NCI-H748 (cell line): ENCODE data around the gene MYF6.
A peak's percentile ranks its signal among the peaks of the same experiment; 100 is the strongest.
"Not testable (repeated sequence)": the region's sequence is repeated elsewhere in the genome, so short reads cannot be mapped to it uniquely, and the experiment has no call there.

ENCODE experiments used
- DNase-seq: peaks from one replicate; lab custom pipeline; 2025; ENCODE audit not compliant: unreplicated experiment; lab: John Stamatoyannopoulos, UW

The MYF6 gene

GRCh38 chr12:80707126-80707829 is at the start of gene MYF6:
Gene MYF6, plus strand, starts transcription at chr12:80707634. Its CDS starts 86 bp downstream, at chr12:80707720.
- DNase-seq = no peak

- DNase-seq = no peak
Observed at GRCh38 chr12:80659512-80660063, 47.8 kb upstream of the MYF6 start.

DNA sequence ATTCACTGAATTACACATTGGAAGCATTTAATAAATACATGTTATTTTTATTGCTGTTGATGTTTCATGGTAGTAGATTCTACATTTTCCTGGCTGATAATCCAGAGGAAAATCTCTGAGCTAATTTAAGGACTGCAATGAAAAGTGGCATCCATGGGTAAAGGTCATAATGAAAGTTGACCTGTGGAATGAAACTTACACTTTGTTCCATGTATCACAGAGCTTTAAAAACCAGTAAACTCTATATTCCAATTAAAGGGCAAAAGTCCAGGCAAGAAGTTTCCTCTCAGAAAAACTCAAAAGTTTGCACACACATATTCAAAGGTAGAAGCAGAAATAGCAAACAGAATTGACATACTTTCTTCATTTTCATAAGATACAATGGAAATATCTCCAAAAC is 44.8 kb upstream of the MYF6 start:
- DNase-seq = no peak

DNA sequence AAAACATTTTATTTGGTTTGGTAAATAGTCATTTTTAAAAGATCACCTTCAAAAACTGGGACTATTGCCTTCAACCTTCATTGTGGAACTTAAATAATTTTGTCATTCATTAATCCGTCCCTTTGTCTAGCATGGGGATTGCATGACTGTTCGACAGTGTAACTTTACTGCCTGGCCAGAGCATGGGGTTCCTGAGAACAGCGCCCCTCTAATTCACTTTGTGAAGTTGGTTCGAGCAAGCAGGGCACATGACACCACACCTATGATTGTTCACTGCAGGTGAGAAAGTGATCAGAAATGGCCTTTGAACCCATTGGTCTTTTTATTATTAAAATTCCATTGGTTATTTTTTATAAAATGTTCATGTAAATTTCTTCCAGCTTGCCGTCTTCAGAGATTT is 37.2 kb upstream of the MYF6 start:
- no peak for DNase-seq

DNA sequence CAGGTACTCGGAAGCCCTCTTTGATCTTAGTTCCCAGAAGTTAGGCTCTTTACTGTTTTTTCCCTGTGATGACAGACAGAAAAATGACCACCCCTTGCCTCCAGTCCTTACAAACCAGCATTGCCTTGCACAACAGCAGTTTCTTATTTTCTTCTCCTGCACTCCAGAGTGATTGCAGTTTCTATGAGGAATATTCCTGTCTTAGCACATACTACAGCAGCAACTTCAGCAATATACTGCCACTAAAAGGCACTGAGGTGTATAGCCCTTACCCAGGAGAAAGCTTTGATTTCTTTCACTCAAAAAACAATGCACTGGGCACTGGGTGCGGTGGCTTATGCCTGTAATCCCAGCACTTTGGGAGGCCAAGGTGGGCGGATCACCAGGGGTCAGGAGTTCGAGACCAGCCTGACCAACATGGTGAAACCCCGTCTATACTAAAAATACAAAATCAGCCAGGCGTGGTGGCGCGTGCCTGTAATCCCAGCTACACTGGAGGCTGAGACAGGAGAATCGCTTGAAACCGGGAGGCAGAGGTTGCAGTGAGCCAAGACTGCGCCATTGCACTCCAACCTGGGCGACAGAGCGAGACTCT is 31.3 kb upstream of the MYF6 start:
- not testable (repeated sequence) for DNase-seq

- no peak for DNase-seq
Observed at GRCh38 chr12:80676856-80677255, 30.6 kb upstream of the MYF6 start.

DNA sequence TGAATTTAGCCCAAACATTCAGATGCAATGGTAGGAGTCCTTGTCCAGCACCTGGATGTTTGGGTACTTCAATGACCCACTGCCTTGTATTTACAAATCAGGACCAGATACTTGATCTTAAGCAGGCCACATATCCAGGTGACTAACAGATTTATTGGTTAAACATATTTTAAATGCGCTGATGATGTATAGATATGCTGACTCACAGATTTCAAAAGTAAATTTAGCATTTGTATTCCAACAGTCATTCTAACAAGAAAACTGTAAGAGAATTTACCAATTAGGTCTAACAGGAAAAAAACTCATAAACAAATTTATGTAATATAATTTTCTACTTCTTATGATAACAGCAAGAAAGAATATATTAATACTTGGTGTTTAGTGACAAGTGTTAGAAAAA is 29.4 kb upstream of the MYF6 start:
- no peak for DNase-seq

GRCh38 chr12:80679346-80680131 is 27.9 kb upstream of the MYF6 start:
- DNase-seq = no peak

GRCh38 chr12:80681287-80681686 is 26.1 kb upstream of the MYF6 start:
- DNase-seq = no peak

DNA sequence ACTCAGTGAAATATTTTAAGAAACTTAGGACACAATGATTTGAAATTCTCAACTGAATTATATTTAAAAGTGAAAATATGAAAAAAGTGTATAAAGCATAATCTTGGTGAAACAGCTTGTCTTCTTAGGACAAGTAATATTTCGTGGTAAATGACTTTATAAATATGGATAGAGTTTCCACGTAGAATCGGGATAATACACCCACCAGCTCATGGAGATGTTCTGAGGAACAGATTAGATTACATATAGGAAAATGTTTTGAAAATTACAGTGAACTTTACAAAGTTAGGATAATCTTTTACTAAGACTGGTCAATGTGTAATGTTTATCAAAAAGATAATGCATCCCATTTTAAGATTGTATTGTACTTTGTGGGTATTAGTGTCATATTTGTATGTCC is 25.6 kb upstream of the MYF6 start:
- no peak for DNase-seq

GRCh38 chr12:80684077-80684495 is 23.3 kb upstream of the MYF6 start:
- peak; percentile 98 for DNase-seq

DNA sequence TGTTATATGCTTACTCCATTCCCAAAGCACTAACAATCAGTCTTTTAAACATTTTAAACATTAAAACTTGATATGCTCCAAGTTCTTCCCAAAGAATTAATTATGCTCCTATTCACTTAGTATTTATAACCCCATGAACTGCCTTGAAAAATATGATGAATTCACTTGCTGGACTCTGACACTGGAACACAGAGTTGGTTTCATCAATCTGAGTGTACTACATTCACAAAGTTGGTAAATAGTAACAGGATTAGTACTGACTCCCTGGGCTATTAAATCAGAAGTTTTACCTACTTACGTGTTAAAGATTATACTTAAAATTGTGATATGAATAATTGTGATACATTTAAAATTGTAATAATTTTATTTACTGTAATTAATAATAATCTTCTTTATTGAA is 17.3 kb upstream of the MYF6 start:
- no peak for DNase-seq

DNA sequence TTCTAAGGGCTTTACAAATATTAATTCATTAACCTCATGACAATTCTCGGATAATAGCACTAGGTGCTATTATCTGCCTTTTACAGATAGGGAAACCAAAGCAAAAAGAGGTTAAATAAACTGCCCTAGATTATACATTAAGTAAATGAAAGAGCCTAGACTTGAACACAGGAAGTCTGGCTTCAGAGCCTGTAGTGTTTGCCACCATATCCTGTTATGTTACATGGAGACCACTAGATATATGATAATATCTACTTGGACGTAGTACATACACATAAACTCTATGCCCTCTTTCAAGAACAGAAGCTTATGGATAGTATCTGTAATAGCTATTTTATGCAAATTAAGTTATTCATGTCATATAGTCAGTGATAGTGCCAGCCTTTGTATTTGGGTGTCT is 16.9 kb upstream of the MYF6 start:
- no peak for DNase-seq

- no peak for DNase-seq
Observed at GRCh38 chr12:80692114-80692513, 15.3 kb upstream of the MYF6 start.

DNA sequence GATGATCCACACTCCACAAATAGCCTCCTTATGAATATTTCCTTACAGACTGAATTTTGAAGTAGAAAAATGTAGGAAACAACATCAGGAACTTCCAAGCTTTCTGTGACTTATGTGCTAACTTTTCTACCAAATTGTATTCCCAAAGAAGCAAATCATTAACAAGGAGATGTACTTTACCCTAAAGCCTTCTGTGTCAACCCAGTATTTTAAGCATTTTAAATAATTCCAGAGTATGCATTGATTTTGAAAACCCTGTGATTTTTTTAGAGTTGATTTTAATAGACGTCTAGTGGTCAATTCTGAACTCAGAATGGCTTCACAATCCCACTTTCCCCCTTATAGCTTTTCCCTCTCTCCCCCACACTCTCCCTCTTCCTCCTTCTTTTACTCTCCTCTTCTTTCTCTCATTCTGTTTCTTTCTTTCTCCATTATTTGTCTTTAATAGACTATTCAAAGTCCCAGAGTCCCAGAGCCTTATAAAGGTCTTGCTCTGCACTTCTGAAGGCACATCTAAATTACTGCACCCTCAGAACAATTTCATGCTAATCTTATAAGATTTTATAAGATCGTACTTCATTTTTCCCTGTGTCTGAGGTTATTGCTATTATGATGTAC is 10.1 kb upstream of the MYF6 start:
- no peak for DNase-seq

DNA sequence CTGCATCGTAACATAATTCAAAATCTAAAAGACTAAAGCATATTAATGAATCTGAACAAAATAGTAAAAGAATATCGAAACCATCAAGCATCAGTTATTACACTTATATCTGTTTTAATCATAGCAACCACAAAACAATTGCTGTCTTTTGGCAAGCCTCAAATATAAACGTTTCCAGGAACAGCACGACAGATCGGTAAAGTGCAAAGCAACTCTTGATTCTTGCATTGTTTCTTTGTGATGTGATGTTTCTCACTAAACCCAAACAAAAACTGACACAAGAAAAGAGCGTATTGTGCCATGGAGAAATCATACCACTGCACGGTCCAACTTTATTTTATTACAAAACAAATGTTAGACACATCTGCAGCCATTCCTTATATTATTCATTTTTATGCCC is 9.2 kb upstream of the MYF6 start:
- DNase-seq = no peak

- no peak for DNase-seq
Observed at GRCh38 chr12:80698847-80699542, 8.4 kb upstream of the MYF6 start.

GRCh38 chr12:80700327-80700726 is 7.1 kb upstream of the MYF6 start:
- DNase-seq = no peak

DNA sequence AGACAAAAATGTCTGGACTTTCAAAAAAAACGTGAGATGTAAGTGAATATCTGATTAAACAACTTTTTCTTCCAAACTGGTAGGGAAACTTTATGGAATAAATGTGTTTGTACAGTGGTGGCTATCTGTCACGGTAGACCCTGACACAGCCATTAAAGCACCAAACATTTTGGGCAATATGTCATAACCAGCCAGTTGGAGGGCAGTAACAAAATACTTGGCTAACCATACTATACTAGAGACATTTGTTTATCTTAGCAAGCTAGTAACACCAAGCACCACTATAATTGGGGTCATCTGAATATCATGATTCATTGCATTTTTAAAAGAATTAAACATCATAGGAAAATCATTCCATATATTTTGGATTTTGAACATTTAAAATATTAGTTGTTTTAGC is 6.0 kb upstream of the MYF6 start:
- no peak for DNase-seq

GRCh38 chr12:80702889-80703805 is 4.3 kb upstream of the MYF6 start:
- peak; percentile 50 for DNase-seq
